ENCODE results near the gene SCCPDH.
"Not testable (repeated sequence)": the region's sequence is repeated elsewhere in the genome, so short reads cannot be mapped to it uniquely, and the experiment has no call there.

Gene SCCPDH

DNA sequence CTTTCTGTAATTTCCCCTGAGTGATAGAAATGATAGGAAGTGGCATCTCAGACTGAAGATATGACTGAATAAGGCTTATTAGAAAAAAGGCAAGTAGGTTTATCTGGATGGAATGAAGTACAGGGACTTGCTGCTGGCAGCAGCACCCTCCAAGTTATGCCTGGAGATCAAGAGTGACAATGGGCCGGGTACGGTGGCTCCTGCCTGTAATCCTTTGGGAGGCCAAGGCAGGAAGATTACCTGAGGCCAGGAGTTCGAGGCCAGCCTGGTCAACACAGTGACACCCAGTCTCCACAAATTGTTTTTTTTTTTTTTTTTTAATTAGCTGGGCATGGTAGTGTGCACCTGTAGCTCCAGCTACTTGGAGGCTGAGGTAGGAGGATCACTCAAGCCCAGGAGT lies 87.8 kb downstream of the SCCPDH start:
- H3K36me3 ChIP-seq (ENCODE audit: insufficient read depth, low read length), result no peaks in the 10 kb centered on the region
- H3F3A ChIP-seq (ENCODE audit: insufficient read depth, low read length), result no peaks in the 10 kb centered on the region
- H3K9ac ChIP-seq (ENCODE audit: low read length), result no peak overlapping the region
- H3K27me3 ChIP-seq (ENCODE audit: insufficient read depth, low read length), result peaks cover 4% of the 10 kb centered on the region; the same call in 1 of the 2 replicates
- no peak overlapping the region for H3K4me2 ChIP-seq (ENCODE audit: low read length)
- H3K9me2 ChIP-seq (ENCODE audit: low read depth, low read length), result no peaks in the 10 kb centered on the region
- H2AFZ ChIP-seq (ENCODE audit: low read length), result no peak overlapping the region
- H3K79me2 ChIP-seq (ENCODE audit: insufficient read depth, low read length), result no peaks in the 10 kb centered on the region
- no peaks in the 10 kb centered on the region for H3K9me3 ChIP-seq (ENCODE audit: low read length)
- TF ChIP-seq EZH2 (IDR thresholded peaks at IDR 0.05; ENCODE audit: borderline replicate concordance, low read length), result no peak
- TF ChIP-seq, protein P1, sequence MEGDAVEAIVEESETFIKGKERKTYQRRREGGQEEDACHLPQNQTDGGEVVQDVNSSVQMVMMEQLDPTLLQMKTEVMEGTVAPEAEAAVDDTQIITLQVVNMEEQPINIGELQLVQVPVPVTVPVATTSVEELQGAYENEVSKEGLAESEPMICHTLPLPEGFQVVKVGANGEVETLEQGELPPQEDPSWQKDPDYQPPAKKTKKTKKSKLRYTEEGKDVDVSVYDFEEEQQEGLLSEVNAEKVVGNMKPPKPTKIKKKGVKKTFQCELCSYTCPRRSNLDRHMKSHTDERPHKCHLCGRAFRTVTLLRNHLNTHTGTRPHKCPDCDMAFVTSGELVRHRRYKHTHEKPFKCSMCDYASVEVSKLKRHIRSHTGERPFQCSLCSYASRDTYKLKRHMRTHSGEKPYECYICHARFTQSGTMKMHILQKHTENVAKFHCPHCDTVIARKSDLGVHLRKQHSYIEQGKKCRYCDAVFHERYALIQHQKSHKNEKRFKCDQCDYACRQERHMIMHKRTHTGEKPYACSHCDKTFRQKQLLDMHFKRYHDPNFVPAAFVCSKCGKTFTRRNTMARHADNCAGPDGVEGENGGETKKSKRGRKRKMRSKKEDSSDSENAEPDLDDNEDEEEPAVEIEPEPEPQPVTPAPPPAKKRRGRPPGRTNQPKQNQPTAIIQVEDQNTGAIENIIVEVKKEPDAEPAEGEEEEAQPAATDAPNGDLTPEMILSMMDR (IDR thresholded peaks at IDR 0.05; ENCODE audit: low read length), result no peak
- no peak overlapping the region for H3K27ac ChIP-seq (ENCODE audit: low read depth, low read length, poor library complexity, severe bottlenecking)
- no peaks in the 10 kb centered on the region for H4K20me1 ChIP-seq (ENCODE audit: insufficient read depth, low read length)
- no peak overlapping the region for H3K4me3 ChIP-seq (ENCODE audit: low read depth, low read length, poor library complexity, severe bottlenecking)
- no peaks in the 10 kb centered on the region for H3K4me1 ChIP-seq (ENCODE audit: insufficient read depth, low read length, severe bottlenecking)

GRCh38 chr1:246813325-246813724 lies 89.1 kb downstream of the SCCPDH start:
- H3K36me3 ChIP-seq (ENCODE audit: insufficient read depth, low read length); H3K9me3 ChIP-seq (ENCODE audit: low read length); H3K9ac ChIP-seq (ENCODE audit: low read length); H3K27me3 ChIP-seq (ENCODE audit: insufficient read depth, low read length); H3K4me3 ChIP-seq (ENCODE audit: low read depth, low read length, poor library complexity, severe bottlenecking); H3K79me2 ChIP-seq (ENCODE audit: insufficient read depth, low read length); H3F3A ChIP-seq (ENCODE audit: insufficient read depth, low read length); H3K4me2 ChIP-seq (ENCODE audit: low read length); H3K27ac ChIP-seq (ENCODE audit: low read depth, low read length, poor library complexity, severe bottlenecking); H4K20me1 ChIP-seq (ENCODE audit: insufficient read depth, low read length); H3K9me2 ChIP-seq (ENCODE audit: low read depth, low read length); H3K4me1 ChIP-seq (ENCODE audit: insufficient read depth, low read length, severe bottlenecking); H2AFZ ChIP-seq (ENCODE audit: low read length): not testable (repeated sequence)

- H3K4me3 ChIP-seq (ENCODE audit: low read depth, low read length, poor library complexity, severe bottlenecking), result no peak overlapping the region
- H3K9me2 ChIP-seq (ENCODE audit: low read depth, low read length), result no peaks in the 10 kb centered on the region
- H3K9me3 ChIP-seq (ENCODE audit: low read length), result no peaks in the 10 kb centered on the region
- no peaks in the 10 kb centered on the region for H3F3A ChIP-seq (ENCODE audit: insufficient read depth, low read length)
- H3K4me1 ChIP-seq (ENCODE audit: insufficient read depth, low read length, severe bottlenecking), result no peaks in the 10 kb centered on the region
- TF ChIP-seq, protein P1 (IDR thresholded peaks at IDR 0.05; ENCODE audit: low read length), result no peak
- no peak for TF ChIP-seq EZH2 (IDR thresholded peaks at IDR 0.05; ENCODE audit: borderline replicate concordance, low read length)
- H3K27me3 ChIP-seq (ENCODE audit: insufficient read depth, low read length), result no peaks in the 10 kb centered on the region
- no peak overlapping the region for H3K27ac ChIP-seq (ENCODE audit: low read depth, low read length, poor library complexity, severe bottlenecking)
- no peak overlapping the region for H3K9ac ChIP-seq (ENCODE audit: low read length)
- H3K4me2 ChIP-seq (ENCODE audit: low read length), result no peak overlapping the region
- H2AFZ ChIP-seq (ENCODE audit: low read length), result no peak overlapping the region
- H4K20me1 ChIP-seq (ENCODE audit: insufficient read depth, low read length), result no peaks in the 10 kb centered on the region
- H3K79me2 ChIP-seq (ENCODE audit: insufficient read depth, low read length), result no peaks in the 10 kb centered on the region
- H3K36me3 ChIP-seq (ENCODE audit: insufficient read depth, low read length), result no peaks in the 10 kb centered on the region
Observed at GRCh38 chr1:246814890-246815289, 90.7 kb downstream of the SCCPDH start.

GRCh38 chr1:246815693-246816270 lies 91.6 kb downstream of the SCCPDH start:
- H3K9ac ChIP-seq (ENCODE audit: low read length), result no peak overlapping the region
- no peaks in the 10 kb centered on the region for H4K20me1 ChIP-seq (ENCODE audit: insufficient read depth, low read length)
- no peak overlapping the region for H2AFZ ChIP-seq (ENCODE audit: low read length)
- no peaks in the 10 kb centered on the region for H3K36me3 ChIP-seq (ENCODE audit: insufficient read depth, low read length)
- no peak overlapping the region for H3K27ac ChIP-seq (ENCODE audit: low read depth, low read length, poor library complexity, severe bottlenecking)
- no peaks in the 10 kb centered on the region for H3K9me2 ChIP-seq (ENCODE audit: low read depth, low read length)
- no peaks in the 10 kb centered on the region for H3F3A ChIP-seq (ENCODE audit: insufficient read depth, low read length)
- H3K4me1 ChIP-seq (ENCODE audit: insufficient read depth, low read length, severe bottlenecking), result no peaks in the 10 kb centered on the region
- no peak for TF ChIP-seq EZH2 (IDR thresholded peaks at IDR 0.05; ENCODE audit: borderline replicate concordance, low read length)
- TF ChIP-seq, protein P1 (IDR thresholded peaks at IDR 0.05; ENCODE audit: low read length), result no peak
- H3K4me3 ChIP-seq (ENCODE audit: low read depth, low read length, poor library complexity, severe bottlenecking), result no peak overlapping the region
- no peaks in the 10 kb centered on the region for H3K9me3 ChIP-seq (ENCODE audit: low read length)
- no peak overlapping the region for H3K4me2 ChIP-seq (ENCODE audit: low read length)
- no peaks in the 10 kb centered on the region for H3K27me3 ChIP-seq (ENCODE audit: insufficient read depth, low read length)
- no peaks in the 10 kb centered on the region for H3K79me2 ChIP-seq (ENCODE audit: insufficient read depth, low read length)
